PC-3 (cell line): Measurements from ENCODE around the gene KRT83. TPM values are rescaled to one million over a fixed set of nuclear protein-coding genes. Genes with fewer than 3 reads are reported as not detected.

Experiments used
- ATAC-seq: fragments of 200-7000 bp; cut with Tn5 transposase; 2 replicates; pipeline ENCODE4 v1.9.1; 2020; ENCODE audit warnings: mild to moderate bottlenecking, moderate library complexity
- BruUV-seq: library from RNA; stranded (reverse); fragments of 400-500 nt; replicated peaks from 2 replicates; lab custom pipeline; 2021; lab: Mats Ljungman, UMichigan
- CTCF ChIA-PET: fragments of 300-600 bp; sonication (Branson Sonifier 250); formaldehyde crosslinking; loops from one replicate; lab custom pipeline; 2022; ENCODE audit warnings: antibody characterized with exemption; lab: Charles Lee
- POLR2A ChIA-PET: fragments of 300-600 bp; sonication (Branson Sonifier 250); formaldehyde crosslinking; loops from one replicate; lab custom pipeline; 2022; ENCODE audit warnings: antibody characterized with exemption; ENCODE audit not compliant: unreplicated experiment; lab: Charles Lee
- DNase-seq: peaks from one replicate; pipeline ENCODE4 v3.0.0-alpha.2; 2015
- H2AFZ ChIP-seq: fragments of 300-600 bp; sonication (generic); 2 replicates; pipeline ENCODE4 v1.6.0; 2016; ENCODE audit warnings: antibody characterized with exemption, low read length
- H3F3A ChIP-seq: fragments of 300-600 bp; sonication (generic); one replicate; pipeline ENCODE4 v1.6.0; 2017; ENCODE audit warnings: antibody characterized with exemption, low read length, control low read depth, mild to moderate bottlenecking; ENCODE audit not compliant: unreplicated experiment
- H3K27ac ChIP-seq: fragments of 300-600 bp; sonication (generic); 2 replicates; pipeline ENCODE4 v1.5.1; 2016; ENCODE audit warnings: mild to moderate bottlenecking, low read length
- H3K27me3 ChIP-seq: fragments of 300-600 bp; sonication (generic); 2 replicates; pipeline ENCODE4 v1.6.1; 2016; ENCODE audit warnings: low read length, mixed read lengths
- H3K36me3 ChIP-seq: fragments of 300-600 bp; sonication (generic); 2 replicates; pipeline ENCODE4 v1.6.1; 2016; ENCODE audit warnings: low read depth, mixed run types, low read length, mixed read lengths
- H3K4me1 ChIP-seq: fragments of 300-600 bp; sonication (generic); 2 replicates; pipeline ENCODE4 v1.5.1; 2016; ENCODE audit warnings: low read length; ENCODE audit not compliant: insufficient read depth
- H3K4me2 ChIP-seq: fragments of 300-600 bp; sonication (generic); 2 replicates; pipeline ENCODE4 v1.6.0; 2016; ENCODE audit warnings: low read length
- H3K4me3 ChIP-seq: fragments of 300-600 bp; sonication (generic); 2 replicates; pipeline ENCODE4 v1.5.1; 2016; ENCODE audit warnings: mild to moderate bottlenecking, low read length, mixed read lengths
- H3K79me2 ChIP-seq: fragments of 300-600 bp; sonication (generic); 2 replicates; pipeline ENCODE4 v1.6.1; 2017; ENCODE audit warnings: low read length, mixed read lengths
- H3K9ac ChIP-seq: fragments of 300-600 bp; sonication (generic); 2 replicates; pipeline ENCODE4 v1.6.0; 2016; ENCODE audit warnings: mild to moderate bottlenecking, low read length
- H3K9me2 ChIP-seq: fragments of 300-600 bp; sonication (generic); replicated peaks from 2 replicates; pipeline ENCODE4 v1.6.1; 2016; ENCODE audit warnings: mixed run types, low read length, mixed read lengths
- H3K9me3 ChIP-seq: fragments of 300-600 bp; sonication (generic); 2 replicates; pipeline ENCODE4 v1.6.1; 2016; ENCODE audit warnings: low read length, mixed read lengths
- H4K20me1 ChIP-seq: fragments of 300-600 bp; sonication (generic); 2 replicates; pipeline ENCODE4 v1.6.1; 2016; ENCODE audit warnings: low read length, mixed read lengths
- EZH2 ChIP-seq: fragments of 300-600 bp; sonication (generic); IDR thresholded peaks from one replicate; pipeline ENCODE4 v1.6.1; 2017; ENCODE audit warnings: antibody characterized with exemption, mild to moderate bottlenecking, low read length; ENCODE audit not compliant: unreplicated experiment
- EZH2phosphoT487 ChIP-seq: fragments of 300-600 bp; sonication (generic); IDR thresholded peaks from 2 replicates; pipeline ENCODE4 v1.6.1; 2018; ENCODE audit warnings: mild to moderate bottlenecking, antibody characterized with exemption, low read length, borderline replicate concordance
- intact Hi-C: fragments of 100-400 bp; cut with micrococcal nuclease; formaldehyde crosslinking; loops from 2 replicates; pipeline ENCODE4 v1.9.0; 2023
- total RNA-seq: library from RNA; depleted of rRNA; stranded (reverse); fragments of >200 nt; gene quantifications from 2 replicates; pipeline ENCODE4 v1.2.3, GENCODE V29; 2014
- TF ChIP-seq, protein P1 (sequence below): fragments of 300-600 bp; sonication (generic); conservative IDR thresholded peaks from 2 replicates; pipeline ENCODE4 v1.5.1; 2017; ENCODE audit warnings: antibody characterized with exemption, low read depth, mild to moderate bottlenecking, low read length

The KRT83 gene
- total RNA-seq, 1 experiment from 2014 or later = 0.33 TPM

DNA sequence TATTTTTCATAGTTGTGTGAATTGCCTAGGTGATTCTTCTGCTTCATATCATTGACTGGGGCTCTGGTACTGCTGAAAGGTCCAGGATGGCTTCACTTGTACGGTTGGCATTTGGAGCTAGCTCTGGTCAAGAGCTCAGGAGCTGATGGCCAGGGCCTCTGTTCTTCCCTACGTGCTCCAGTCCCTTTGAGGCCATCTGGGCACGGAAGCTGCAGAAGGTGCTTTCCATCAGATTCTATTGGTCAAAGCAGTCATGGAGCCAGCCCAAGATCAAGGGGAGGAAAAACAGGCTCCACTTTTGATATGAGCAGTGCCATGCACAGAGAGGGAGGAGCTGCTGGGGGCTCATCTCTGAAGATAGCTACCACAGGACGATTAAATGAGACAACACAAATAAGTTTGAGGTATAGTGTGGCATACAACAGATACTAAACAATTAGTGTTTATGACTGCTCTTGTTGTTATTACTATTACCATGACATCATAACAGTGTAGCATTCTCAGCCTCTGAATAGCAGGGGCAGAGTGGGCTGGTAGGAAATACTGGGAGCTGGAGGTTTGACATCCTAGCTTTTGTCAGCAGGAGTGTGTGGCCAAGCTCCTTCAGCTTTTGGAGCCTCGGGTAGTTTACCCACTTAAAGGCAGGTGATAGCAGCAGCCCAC lies 10.4 kb downstream of the KRT83 start:
- Histone ChIP-seq H3K4me3 (no peak overlapping the region), H4K20me1 (no peaks in the 10 kb centered on the region), H3K79me2 (no peaks in the 10 kb centered on the region), H3K9ac (no peak overlapping the region), H3F3A (no peaks in the 10 kb centered on the region), H3K4me2 (no peak overlapping the region), H3K9me2 (no peaks in the 10 kb centered on the region), H3K4me1 (peaks cover 11% of the 10 kb centered on the region), H3K27me3 (no peaks in the 10 kb centered on the region), H3K9me3 (no peaks in the 10 kb centered on the region), H3K36me3 (no peaks in the 10 kb centered on the region), H2AFZ (no peak overlapping the region), H3K27ac (no peak overlapping the region)
- DNase-seq (no peak), ATAC-seq (no peak)
- BruUV-seq = no TSS peak
- intact Hi-C loops = no loop called here
- TF ChIP-seq EZH2phosphoT487 (no peak), EZH2 (no peak)
- TF ChIP-seq, protein P1, sequence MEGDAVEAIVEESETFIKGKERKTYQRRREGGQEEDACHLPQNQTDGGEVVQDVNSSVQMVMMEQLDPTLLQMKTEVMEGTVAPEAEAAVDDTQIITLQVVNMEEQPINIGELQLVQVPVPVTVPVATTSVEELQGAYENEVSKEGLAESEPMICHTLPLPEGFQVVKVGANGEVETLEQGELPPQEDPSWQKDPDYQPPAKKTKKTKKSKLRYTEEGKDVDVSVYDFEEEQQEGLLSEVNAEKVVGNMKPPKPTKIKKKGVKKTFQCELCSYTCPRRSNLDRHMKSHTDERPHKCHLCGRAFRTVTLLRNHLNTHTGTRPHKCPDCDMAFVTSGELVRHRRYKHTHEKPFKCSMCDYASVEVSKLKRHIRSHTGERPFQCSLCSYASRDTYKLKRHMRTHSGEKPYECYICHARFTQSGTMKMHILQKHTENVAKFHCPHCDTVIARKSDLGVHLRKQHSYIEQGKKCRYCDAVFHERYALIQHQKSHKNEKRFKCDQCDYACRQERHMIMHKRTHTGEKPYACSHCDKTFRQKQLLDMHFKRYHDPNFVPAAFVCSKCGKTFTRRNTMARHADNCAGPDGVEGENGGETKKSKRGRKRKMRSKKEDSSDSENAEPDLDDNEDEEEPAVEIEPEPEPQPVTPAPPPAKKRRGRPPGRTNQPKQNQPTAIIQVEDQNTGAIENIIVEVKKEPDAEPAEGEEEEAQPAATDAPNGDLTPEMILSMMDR = no peak
- CTCF ChIA-PET = interaction anchor here (0.6 to 0.7 kb wide), 2 partner anchors 17 to 345 kb away, joined by 3 read pairs; no protein-coding TSS in a partner anchor
- POLR2A ChIA-PET = interaction anchor here (0.5 to 1.2 kb wide), 2 partner anchors 33 to 162 kb away, joined by 3 to 12 read pairs; no protein-coding TSS in a partner anchor

- H3K27ac ChIP-seq = no peak overlapping the region
- H3K4me1 ChIP-seq = peaks cover 11% of the 10 kb centered on the region
- ATAC-seq = no peak
- H2AFZ ChIP-seq = peak overlapping the region; percentile 95
- TSS peak; percentile 46 for BruUV-seq
- peak overlapping the region; percentile 71 for H3K4me3 ChIP-seq
- no peaks in the 10 kb centered on the region for H3K36me3 ChIP-seq
- no peaks in the 10 kb centered on the region for H3F3A ChIP-seq
- H3K9me2 ChIP-seq = no peaks in the 10 kb centered on the region
- H3K9ac ChIP-seq = peak overlapping the region; percentile 42; the same call in 1 of the 2 replicates
- TF ChIP-seq EZH2 (no peak), EZH2phosphoT487 (no peak)
- TF ChIP-seq, protein P1 = no peak
- POLR2A ChIA-PET = interaction anchor here (0.6 kb wide), 1 partner anchor 75 kb away, joined by 3 read pairs; no protein-coding TSS in a partner anchor
- CTCF ChIA-PET = no interaction called here
- H3K27me3 ChIP-seq = no peaks in the 10 kb centered on the region
- no peaks in the 10 kb centered on the region for H3K9me3 ChIP-seq
- intact Hi-C loops = no loop called here
- H3K4me2 ChIP-seq = peak overlapping the region; percentile 96
- no peak for DNase-seq
- no peaks in the 10 kb centered on the region for H4K20me1 ChIP-seq
- H3K79me2 ChIP-seq = no peaks in the 10 kb centered on the region
Observed at GRCh38 chr12:52308806-52309425, 12.3 kb downstream of the KRT83 start.
